GM12865 (cell line): ENCODE data around the gene PLEKHA7.
"Not testable (repeated sequence)": the region's sequence is repeated elsewhere in the genome, so short reads cannot be mapped to it uniquely, and the experiment has no call there.

Experiments
- DNase-seq: peaks from one replicate; pipeline ENCODE4 v3.0.0; 2010; ENCODE audit warnings: low read depth
- H3K4me3 ChIP-seq: 2 replicates; pipeline ENCODE4 v1.5.1; 2011; ENCODE audit warnings: mild to moderate bottlenecking, low read depth, low read length, control low read depth
- CTCF ChIP-seq: IDR thresholded peaks from 2 replicates; pipeline ENCODE4 v1.5.1; 2011; ENCODE audit warnings: low read length, control low read depth, low read depth, inconsistent platforms; ENCODE audit not compliant: insufficient read depth; ENCODE audit errors: missing control alignments

Gene PLEKHA7

GRCh38 chr11:16966930-16967671 lies 47.1 kb downstream of the PLEKHA7 start:
- DNase-seq = no peak
- no peak for TF ChIP-seq CTCF
- H3K4me3 ChIP-seq = no peak overlapping the region

- DNase-seq = no peak
- TF ChIP-seq CTCF = no peak
- no peak overlapping the region for H3K4me3 ChIP-seq
Measured at GRCh38 chr11:16964501-16964900, 49.7 kb downstream of the PLEKHA7 start.

GRCh38 chr11:16963316-16963876 lies 50.8 kb downstream of the PLEKHA7 start:
- no peak overlapping the region for H3K4me3 ChIP-seq
- no peak for DNase-seq
- TF ChIP-seq CTCF = no peak

GRCh38 chr11:16962589-16962988 lies 51.6 kb downstream of the PLEKHA7 start:
- H3K4me3 ChIP-seq = not testable (repeated sequence)
- DNase-seq = peak; percentile 40

- TF ChIP-seq CTCF = no peak
- no peak overlapping the region for H3K4me3 ChIP-seq
- DNase-seq = no peak
Measured at GRCh38 chr11:16962146-16962545, 52.1 kb downstream of the PLEKHA7 start.

- TF ChIP-seq CTCF = no peak
- H3K4me3 ChIP-seq = no peak overlapping the region
- DNase-seq = no peak
Measured at GRCh38 chr11:16960250-16960649, 54.0 kb downstream of the PLEKHA7 start.

DNA sequence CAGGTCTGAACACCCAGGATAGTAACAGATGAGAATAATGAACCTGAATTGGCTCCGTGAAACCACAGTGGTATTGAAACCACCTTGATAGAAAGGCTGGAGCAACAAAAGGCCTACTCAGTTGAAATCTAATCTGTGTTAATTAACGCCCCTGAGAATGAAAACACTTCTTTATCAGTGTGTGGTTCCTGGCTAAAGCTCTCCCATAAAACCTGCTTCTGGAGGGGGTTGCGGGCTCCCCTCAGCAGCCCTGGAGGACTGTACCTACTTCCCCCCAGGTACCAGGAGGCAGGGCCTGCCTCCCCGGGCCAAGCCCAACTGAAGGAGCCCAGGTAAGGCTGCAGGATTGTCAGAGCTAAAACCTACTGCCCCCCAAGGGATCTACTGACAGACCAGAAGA lies 54.6 kb downstream of the PLEKHA7 start:
- no peak for TF ChIP-seq CTCF

More for the DNA sequence above, 54.6 kb downstream of the PLEKHA7 start:
- no peak for DNase-seq
- H3K4me3 ChIP-seq = no peak overlapping the region
